Esophagus squamous epithelium (tissue), 5 donors: ENCODE measurements around the gene FOXRED2. TPM values are rescaled to one million over a fixed set of nuclear protein-coding genes. Genes with fewer than 3 reads are reported as not detected.

ENCODE experiments used
- DNase-seq: peaks from one replicate; lab custom pipeline; 2025; lab: John Stamatoyannopoulos, UW
- H3K27ac ChIP-seq, 4 donors: fragments of 200-600 bp; sonication (generic); one replicate each; pipeline ENCODE4 v1.5.1; 2016 to 2019; ENCODE audit warnings: mild to moderate bottlenecking in 1 of 4
- H3K27me3 ChIP-seq, 4 donors: fragments of 200-600 bp; sonication (generic); 1 replicate in 3 of 4; 2 replicates in 1 of 4; pipeline versions ENCODE4 v1.5.1 to v1.6.0; 2017 to 2021; ENCODE audit warnings: antibody characterized with exemption in 1 of 4
- H3K36me3 ChIP-seq, 3 donors: fragments of 200-600 bp; sonication (generic); one replicate each; pipeline ENCODE4 v1.5.1; 2016 to 2019
- H3K4me1 ChIP-seq, 3 donors: fragments of 200-600 bp; sonication (generic); one replicate each; pipeline ENCODE4 v1.5.1; 2017 to 2019
- H3K4me3 ChIP-seq, 4 donors: fragments of 200-600 bp; sonication (generic); 1 replicate in 3 of 4; 2 replicates in 1 of 4; pipeline ENCODE4 v1.5.1; 2016 to 2019; ENCODE audit warnings: mild to moderate bottlenecking in 2 of 4, moderate library complexity in 1 of 4
- H3K9me3 ChIP-seq, 3 donors: fragments of 200-600 bp; sonication (generic); one replicate each; pipeline ENCODE4 v1.5.1; 2016 to 2019
- POLR2A ChIP-seq, 4 donors: fragments of 450-650 bp; IDR thresholded peaks; one replicate each; pipeline ENCODE4 v1.6.1; 2017; ENCODE audit warnings: antibody characterized with exemption in 4 of 4, mild to moderate bottlenecking in 4 of 4, moderate library complexity in 3 of 4
- WGBS, 2 donors: methylation state at CpG; one replicate each; pipeline ENCODE4 v1.1.5; 2018; 5-methylcytosine and 5-hydroxymethylcytosine counted together
- intact Hi-C: fragments of 100-400 bp; cut with DNase I; formaldehyde crosslinking; loops from one replicate; pipeline ENCODE4 v1.15.0; 2022
- total RNA-seq, 4 donors: library from RNA; depleted of rRNA; stranded (reverse); fragments of >200 nt; gene quantifications; one replicate each; pipeline ENCODE4 v1.1.0, GENCODE V29; 2016
- TF ChIP-seq, protein P1 (sequence below), 6 experiments: fragments of 450-650 bp in 4 of 6; fragments of 200-600 bp in 2 of 6; sonication (generic) in 2 of 6; IDR thresholded peaks; one replicate each; pipeline ENCODE4 v1.5.1; 2016 to 2019; ENCODE audit warnings: antibody characterized with exemption in 6 of 6, mild to moderate bottlenecking in 4 of 6, moderate library complexity in 4 of 6
- donor health status: DM: yes; HTN: yes; CAD: no.

The FOXRED2 gene
- total RNA-seq, 4 donors from 2014 or later: 3.8 to 21.0 (median 7.6) TPM

DNA sequence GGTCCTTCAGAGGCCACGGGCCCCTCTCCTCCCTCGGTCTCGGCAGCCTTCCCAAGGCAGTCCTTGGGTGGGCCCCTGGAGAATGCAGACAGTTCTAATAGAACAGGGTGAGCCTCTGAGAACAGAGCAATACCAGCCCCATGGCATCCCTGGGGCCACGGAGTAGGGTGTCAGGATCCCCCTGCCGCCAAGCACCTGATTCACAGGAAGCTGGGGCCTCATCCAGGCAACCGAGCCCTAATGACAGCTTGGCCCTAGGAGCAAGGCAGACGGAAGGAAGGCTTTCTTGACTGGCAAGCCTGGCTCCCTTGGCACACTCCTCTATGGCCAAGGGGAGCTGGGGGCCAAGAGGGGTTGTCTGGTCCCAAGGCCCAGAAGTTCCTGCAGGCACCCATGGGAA lies 40.6 kb downstream of the FOXRED2 start:
- Histone ChIP-seq H3K36me3 (peaks cover 0 to 33% (median 3%) of the 10 kb centered on the region in 3 donors), H3K4me1 (peaks cover 35 to 87% (median 52%) of the 10 kb centered on the region in 3 donors), H3K27ac (peak overlapping the region; percentile 84 to 92 (median 88)), H3K4me3 (no peak overlapping the region), H3K27me3 (no peaks in the 10 kb centered on the region), H3K9me3 (no peaks in the 10 kb centered on the region)
- no peak for TF ChIP-seq POLR2A (IDR thresholded peaks at IDR 0.05)
- TF ChIP-seq, protein P1, sequence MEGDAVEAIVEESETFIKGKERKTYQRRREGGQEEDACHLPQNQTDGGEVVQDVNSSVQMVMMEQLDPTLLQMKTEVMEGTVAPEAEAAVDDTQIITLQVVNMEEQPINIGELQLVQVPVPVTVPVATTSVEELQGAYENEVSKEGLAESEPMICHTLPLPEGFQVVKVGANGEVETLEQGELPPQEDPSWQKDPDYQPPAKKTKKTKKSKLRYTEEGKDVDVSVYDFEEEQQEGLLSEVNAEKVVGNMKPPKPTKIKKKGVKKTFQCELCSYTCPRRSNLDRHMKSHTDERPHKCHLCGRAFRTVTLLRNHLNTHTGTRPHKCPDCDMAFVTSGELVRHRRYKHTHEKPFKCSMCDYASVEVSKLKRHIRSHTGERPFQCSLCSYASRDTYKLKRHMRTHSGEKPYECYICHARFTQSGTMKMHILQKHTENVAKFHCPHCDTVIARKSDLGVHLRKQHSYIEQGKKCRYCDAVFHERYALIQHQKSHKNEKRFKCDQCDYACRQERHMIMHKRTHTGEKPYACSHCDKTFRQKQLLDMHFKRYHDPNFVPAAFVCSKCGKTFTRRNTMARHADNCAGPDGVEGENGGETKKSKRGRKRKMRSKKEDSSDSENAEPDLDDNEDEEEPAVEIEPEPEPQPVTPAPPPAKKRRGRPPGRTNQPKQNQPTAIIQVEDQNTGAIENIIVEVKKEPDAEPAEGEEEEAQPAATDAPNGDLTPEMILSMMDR (IDR thresholded peaks at IDR 0.05): no peak
- intact Hi-C loops: no loop called here
- WGBS, 2 donors: 58 to 93% methylated on average over 2 of the region's 7 CpGs
- no peak for DNase-seq

DNA sequence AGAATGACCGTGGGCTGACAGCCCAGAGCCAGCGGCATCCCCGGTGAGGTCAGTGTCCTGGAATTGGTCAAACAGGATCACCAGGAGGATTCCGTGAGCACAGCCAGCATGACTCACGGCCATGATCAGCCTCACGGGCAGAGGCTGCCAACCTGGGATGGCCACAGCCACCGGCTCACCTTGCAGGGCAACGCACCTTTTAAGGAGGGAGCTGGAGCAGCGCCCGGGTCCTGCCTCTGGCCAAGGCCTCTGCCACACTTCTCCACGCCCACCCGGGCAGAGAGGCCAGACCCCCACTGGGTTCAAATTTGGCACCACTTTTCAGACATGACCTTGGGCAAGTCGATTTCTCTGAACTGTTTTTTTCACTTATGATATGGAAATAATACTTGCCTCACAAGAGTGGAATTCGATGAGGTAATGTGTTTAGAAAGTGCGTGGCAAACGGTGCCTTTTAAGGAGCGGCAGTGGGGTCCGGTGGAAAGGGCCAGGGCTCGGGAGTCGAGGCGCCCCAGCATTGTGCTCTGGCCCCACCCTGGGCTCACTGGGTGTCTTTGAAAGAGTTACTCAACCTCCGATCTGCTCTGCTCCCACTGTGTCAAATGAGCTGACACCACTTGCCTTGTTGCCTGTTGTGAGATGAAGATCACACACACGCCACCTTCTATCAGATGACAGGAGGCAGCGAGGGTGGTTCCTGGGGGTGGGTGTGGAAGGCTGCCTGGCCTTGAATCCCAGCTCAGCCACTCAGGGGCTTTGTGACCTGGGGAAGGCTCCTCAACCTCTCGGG lies 41.4 kb downstream of the FOXRED2 start:
- 17% methylated on average over 3 to 14 of the region's 25 CpGs for WGBS, 2 donors
- Histone ChIP-seq H3K27ac (peak overlapping the region; percentile 84 to 92 (median 88)), H3K4me3 (no peak overlapping the region), H3K4me1 (peaks cover 32 to 79% (median 44%) of the 10 kb centered on the region in 3 donors), H3K9me3 (no peaks in the 10 kb centered on the region), H3K36me3 (peaks cover 0 to 27% (median 3%) of the 10 kb centered on the region in 3 donors), H3K27me3 (no peaks in the 10 kb centered on the region)
- no peak for DNase-seq
- intact Hi-C loops: no loop called here
- TF ChIP-seq, protein P1 (IDR thresholded peaks at IDR 0.05): no peak
- peak in 1 of 4 donors; percentile 10 for TF ChIP-seq POLR2A (IDR thresholded peaks at IDR 0.05)

DNA sequence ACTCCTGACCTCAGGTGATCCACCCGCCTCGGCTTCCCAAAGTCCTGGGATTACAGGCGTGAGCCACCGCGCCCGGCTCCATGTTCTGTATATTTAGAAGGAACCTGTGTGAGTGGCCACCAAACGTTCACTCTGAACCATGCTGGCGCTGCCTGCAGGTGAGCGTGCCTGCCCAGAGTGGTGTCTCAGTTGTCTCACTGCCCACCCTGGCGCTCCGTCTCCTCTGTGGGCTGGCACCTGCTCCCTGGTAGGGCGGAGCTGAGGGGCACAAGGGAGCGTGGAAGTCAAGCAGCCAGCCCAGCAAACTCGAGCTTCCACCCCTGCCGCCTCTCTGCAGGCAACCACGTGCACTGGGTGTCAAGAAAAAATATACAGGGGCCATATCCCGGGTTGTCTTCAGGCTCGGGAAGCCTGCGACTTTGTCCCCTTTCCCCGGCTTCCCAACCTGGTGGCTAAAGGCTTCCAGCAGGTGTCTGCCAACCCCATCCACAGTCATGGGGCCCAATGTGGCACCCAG lies 42.1 kb downstream of the FOXRED2 start:
- Histone ChIP-seq H3K4me3 (no peak overlapping the region), H3K27ac (peak overlapping the region; percentile 84 to 92 (median 88)), H3K27me3 (no peaks in the 10 kb centered on the region), H3K36me3 (peaks cover 0 to 27% (median 3%) of the 10 kb centered on the region in 3 donors), H3K4me1 (peaks cover 25 to 72% (median 38%) of the 10 kb centered on the region in 3 donors), H3K9me3 (no peaks in the 10 kb centered on the region)
- DNase-seq: no peak
- intact Hi-C loops: no loop called here
- WGBS, 2 donors: 56 to 72% methylated on average over 4 to 7 of the region's 20 CpGs
- TF ChIP-seq, protein P1 (IDR thresholded peaks at IDR 0.05): no peak
- TF ChIP-seq POLR2A (IDR thresholded peaks at IDR 0.05): no peak

- H3K9me3 ChIP-seq: no peaks in the 10 kb centered on the region
- TF ChIP-seq, protein P1 (IDR thresholded peaks at IDR 0.05): no peak
- no peak for TF ChIP-seq POLR2A (IDR thresholded peaks at IDR 0.05)
- DNase-seq: no peak
- 60% methylated on average over 1 of the region's 17 CpGs; no CpG with 5 or more reads in 1 of the 2 donors for WGBS, 2 donors
- H3K4me3 ChIP-seq: no peak overlapping the region
- H3K27ac ChIP-seq: peak overlapping the region; percentile 84 to 92 (median 88)
- H3K27me3 ChIP-seq: no peaks in the 10 kb centered on the region
- peaks cover 0 to 21% (median 3%) of the 10 kb centered on the region in 3 donors for H3K36me3 ChIP-seq
- intact Hi-C loops: no loop called here
- H3K4me1 ChIP-seq: peaks cover 24 to 65% (median 38%) of the 10 kb centered on the region in 3 donors
Observed at GRCh38 chr22:36463783-36464184, 43.1 kb downstream of the FOXRED2 start.
